GM21528 (cell line): ENCODE data around the gene PFAS.
"Not testable (repeated sequence)": the region's sequence is repeated elsewhere in the genome, so short reads cannot be mapped to it uniquely, and the experiment has no call there.

Source experiments
- ATAC-seq: cut with Tn5 transposase; IDR thresholded peaks from one replicate; pipeline ENCODE4 v1.9.1; 2021; ENCODE audit warnings: mild to moderate bottlenecking, moderate library complexity; ENCODE audit not compliant: unreplicated experiment, low FRiP score

PFAS gene

GRCh38 chr17:8226536-8227237, 22.4 kb upstream of the PFAS start:
- ATAC-seq = no peak

- ATAC-seq = no peak
Observed at GRCh38 chr17:8227238-8227581, 21.9 kb upstream of the PFAS start.

- no peak for ATAC-seq
Observed at GRCh38 chr17:8231701-8232100, 17.4 kb upstream of the PFAS start.

GRCh38 chr17:8234361-8235270, 14.5 kb upstream of the PFAS start:
- ATAC-seq = no peak

- no peak for ATAC-seq
Observed at GRCh38 chr17:8235676-8236075, 13.4 kb upstream of the PFAS start.

- no peak for ATAC-seq
Observed at GRCh38 chr17:8237175-8237574, 11.9 kb upstream of the PFAS start.

GRCh38 chr17:8237886-8238285, 11.2 kb upstream of the PFAS start:
- no peak for ATAC-seq

GRCh38 chr17:8243827-8244226, 5.3 kb upstream of the PFAS start:
- no peak for ATAC-seq

- no peak for ATAC-seq
Observed at GRCh38 chr17:8244768-8245167, 4.3 kb upstream of the PFAS start.

GRCh38 chr17:8249621-8250500, 772 bp downstream of the PFAS start:
- ATAC-seq = no peak

GRCh38 chr17:8251411-8251810, 2.3 kb downstream of the PFAS start:
- not testable (repeated sequence) for ATAC-seq

- no peak for ATAC-seq
Observed at GRCh38 chr17:8253801-8254200, 4.7 kb downstream of the PFAS start.

GRCh38 chr17:8254881-8255280, 5.8 kb downstream of the PFAS start:
- ATAC-seq = no peak

GRCh38 chr17:8255499-8255898, 6.4 kb downstream of the PFAS start:
- ATAC-seq = no peak

GRCh38 chr17:8256291-8256690, 7.2 kb downstream of the PFAS start:
- ATAC-seq = no peak

- no peak for ATAC-seq
Observed at GRCh38 chr17:8256691-8257090, 7.6 kb downstream of the PFAS start.

- ATAC-seq = no peak
Observed at GRCh38 chr17:8257801-8258200, 8.7 kb downstream of the PFAS start.

- ATAC-seq = no peak
Observed at GRCh38 chr17:8264320-8264719, 15.2 kb downstream of the PFAS start.

GRCh38 chr17:8264836-8265542, 15.9 kb downstream of the PFAS start:
- no peak for ATAC-seq
